Bronchial epithelial cell (primary cell): ENCODE results near the gene KCNT2. TPM values are rescaled to one million over a fixed set of nuclear protein-coding genes. Genes with fewer than 3 reads are reported as not detected.

Experiments
- DNase-seq: peaks from one replicate; pipeline ENCODE4 v3.0.0-alpha.2; 2010; ENCODE audit warnings: low read depth
- FAIRE-seq: peaks from 2 replicates; lab custom pipeline; 2011; peaks lifted over from hg19 to GRCh38; lab: Jason Lieb, UNC
- H3K27me3 ChIP-seq: 2 replicates; pipeline ENCODE4 v1.5.1; 2011; ENCODE audit warnings: low read length; ENCODE audit not compliant: control insufficient read depth, insufficient read depth
- H3K36me3 ChIP-seq: 2 replicates; pipeline ENCODE4 v1.5.1; 2011; ENCODE audit warnings: low read length; ENCODE audit not compliant: control insufficient read depth, insufficient read depth
- H3K4me3 ChIP-seq: 2 replicates; pipeline ENCODE4 v1.5.1; 2011; ENCODE audit warnings: mild to moderate bottlenecking, low read depth, low read length, control low read depth
- total RNA-seq: library from RNA; depleted of rRNA; stranded (reverse); fragments of >200 nt; gene quantifications from 2 replicates; pipeline ENCODE4 v1.2.1, GENCODE V29; 2014
- TF ChIP-seq, protein P1 (sequence below): IDR thresholded peaks from 2 replicates; pipeline ENCODE4 v1.5.1; 2011; ENCODE audit warnings: mild to moderate bottlenecking, moderate library complexity, low read length, control low read depth, inconsistent platforms; ENCODE audit not compliant: insufficient read depth, severe bottlenecking

KCNT2 gene
- total RNA-seq, 1 donor from 2014 or later: under 0.01 TPM

DNA sequence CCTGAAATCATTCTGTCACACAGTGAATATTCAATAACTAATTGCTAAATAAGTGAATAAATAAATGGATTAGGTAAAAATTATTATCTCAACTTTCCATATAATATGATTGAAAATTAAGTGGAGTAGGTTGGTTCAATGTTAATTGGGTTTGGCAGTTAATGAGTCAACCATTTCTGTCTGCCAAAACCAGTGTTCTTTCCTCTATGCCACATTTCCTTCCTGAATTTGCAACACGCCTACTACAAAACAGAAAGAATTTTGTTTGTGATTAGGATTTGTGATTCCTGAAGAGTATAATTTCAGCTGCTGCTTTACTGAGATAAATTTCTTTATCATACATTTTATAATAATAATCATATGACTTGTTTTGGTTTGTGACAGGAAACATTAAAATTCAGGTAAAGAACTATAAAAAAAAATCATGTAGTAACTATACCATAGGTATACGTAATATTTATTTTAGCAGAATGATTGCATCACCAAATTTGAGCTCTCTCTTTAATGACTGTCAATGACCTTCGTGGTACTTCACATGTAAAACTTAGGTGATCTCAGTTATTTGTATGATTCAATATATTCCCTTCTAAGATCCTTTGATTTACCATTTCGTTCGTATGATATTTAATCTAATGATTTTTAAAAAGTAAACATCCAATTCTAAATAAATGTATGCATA lies 241.3 kb downstream of the KCNT2 start:
- TF ChIP-seq, protein P1, sequence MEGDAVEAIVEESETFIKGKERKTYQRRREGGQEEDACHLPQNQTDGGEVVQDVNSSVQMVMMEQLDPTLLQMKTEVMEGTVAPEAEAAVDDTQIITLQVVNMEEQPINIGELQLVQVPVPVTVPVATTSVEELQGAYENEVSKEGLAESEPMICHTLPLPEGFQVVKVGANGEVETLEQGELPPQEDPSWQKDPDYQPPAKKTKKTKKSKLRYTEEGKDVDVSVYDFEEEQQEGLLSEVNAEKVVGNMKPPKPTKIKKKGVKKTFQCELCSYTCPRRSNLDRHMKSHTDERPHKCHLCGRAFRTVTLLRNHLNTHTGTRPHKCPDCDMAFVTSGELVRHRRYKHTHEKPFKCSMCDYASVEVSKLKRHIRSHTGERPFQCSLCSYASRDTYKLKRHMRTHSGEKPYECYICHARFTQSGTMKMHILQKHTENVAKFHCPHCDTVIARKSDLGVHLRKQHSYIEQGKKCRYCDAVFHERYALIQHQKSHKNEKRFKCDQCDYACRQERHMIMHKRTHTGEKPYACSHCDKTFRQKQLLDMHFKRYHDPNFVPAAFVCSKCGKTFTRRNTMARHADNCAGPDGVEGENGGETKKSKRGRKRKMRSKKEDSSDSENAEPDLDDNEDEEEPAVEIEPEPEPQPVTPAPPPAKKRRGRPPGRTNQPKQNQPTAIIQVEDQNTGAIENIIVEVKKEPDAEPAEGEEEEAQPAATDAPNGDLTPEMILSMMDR: no peak
- Histone ChIP-seq H3K27me3 (no peaks in the 10 kb centered on the region), H3K4me3 (no peak overlapping the region), H3K36me3 (no peaks in the 10 kb centered on the region)
- DNase-seq (peak; percentile 33), FAIRE-seq (no peak)

- H3K36me3 ChIP-seq: no peaks in the 10 kb centered on the region
- TF ChIP-seq, protein P1: no peak
- no peak overlapping the region for H3K4me3 ChIP-seq
- no peak for FAIRE-seq
- peak; percentile 81 for DNase-seq
- no peaks in the 10 kb centered on the region for H3K27me3 ChIP-seq
Measured at GRCh38 chr1:196361112-196361714, 247.0 kb downstream of the KCNT2 start.

- DNase-seq: no peak
- no peaks in the 10 kb centered on the region for H3K27me3 ChIP-seq
- H3K36me3 ChIP-seq: no peaks in the 10 kb centered on the region
- H3K4me3 ChIP-seq: no peak overlapping the region
- no peak for FAIRE-seq
- TF ChIP-seq, protein P1: no peak
Measured at GRCh38 chr1:196357913-196358312, 250.3 kb downstream of the KCNT2 start.

DNA sequence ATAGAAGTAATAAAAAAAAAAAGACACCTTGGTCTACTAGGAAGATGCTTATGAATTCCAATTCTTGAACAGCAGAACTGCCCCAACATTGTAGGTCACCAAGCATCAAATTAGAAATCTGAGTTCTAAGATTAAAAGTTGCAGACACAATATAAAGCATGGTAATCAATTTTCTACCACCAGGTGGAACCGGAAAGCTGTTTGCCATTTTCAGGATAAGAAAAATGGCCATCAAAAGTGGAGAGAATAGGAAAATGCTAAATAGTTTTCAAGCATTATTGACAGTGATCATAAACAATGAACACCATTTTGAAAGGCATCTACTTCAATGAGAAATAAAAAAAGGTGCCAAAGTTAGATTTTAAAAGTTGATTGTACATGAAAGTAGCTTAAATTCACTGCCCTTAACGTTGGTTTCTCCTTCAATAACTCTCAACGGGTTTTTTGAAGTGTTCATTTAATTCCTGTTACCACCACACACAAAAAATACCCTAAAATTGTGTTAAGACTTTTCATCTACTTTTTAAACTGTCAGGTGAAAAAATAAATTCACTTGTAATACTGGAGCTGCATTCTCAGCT lies 252.9 kb downstream of the KCNT2 start:
- Histone ChIP-seq H3K27me3 (no peaks in the 10 kb centered on the region), H3K4me3 (no peak overlapping the region), H3K36me3 (no peaks in the 10 kb centered on the region)
- DNase-seq (peak; percentile 37), FAIRE-seq (no peak)
- TF ChIP-seq, protein P1: peak; percentile 38

DNA sequence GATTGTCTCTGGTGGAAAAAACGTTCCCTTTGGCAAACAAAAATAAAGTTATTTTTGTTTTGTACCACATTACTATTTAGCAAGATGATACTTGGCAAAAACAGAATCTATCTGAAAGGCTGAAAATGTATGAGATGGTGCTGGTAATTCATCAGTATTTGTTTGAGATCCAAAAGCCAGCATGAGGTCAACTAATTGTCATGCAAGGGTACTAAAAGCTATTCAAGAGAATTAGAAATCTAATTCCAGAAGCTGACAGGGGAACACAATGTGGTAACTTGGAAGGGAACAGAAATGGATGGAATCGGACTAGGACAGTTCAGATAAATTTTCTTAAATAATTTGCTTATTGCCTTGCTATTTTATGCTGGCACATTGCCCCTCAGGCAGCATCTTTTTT lies 263.8 kb downstream of the KCNT2 start:
- no peaks in the 10 kb centered on the region for H3K27me3 ChIP-seq
- no peak overlapping the region for H3K4me3 ChIP-seq
- TF ChIP-seq, protein P1: no peak
- FAIRE-seq: no peak
- H3K36me3 ChIP-seq: no peaks in the 10 kb centered on the region
- no peak for DNase-seq
